HS-5 (cell line): Measurements from ENCODE around the gene BTBD17.

ENCODE experiments used
- DNase-seq: peaks from one replicate; pipeline ENCODE4 v3.0.0-alpha.2; 2012; ENCODE audit warnings: low read depth

The BTBD17 gene

DNA sequence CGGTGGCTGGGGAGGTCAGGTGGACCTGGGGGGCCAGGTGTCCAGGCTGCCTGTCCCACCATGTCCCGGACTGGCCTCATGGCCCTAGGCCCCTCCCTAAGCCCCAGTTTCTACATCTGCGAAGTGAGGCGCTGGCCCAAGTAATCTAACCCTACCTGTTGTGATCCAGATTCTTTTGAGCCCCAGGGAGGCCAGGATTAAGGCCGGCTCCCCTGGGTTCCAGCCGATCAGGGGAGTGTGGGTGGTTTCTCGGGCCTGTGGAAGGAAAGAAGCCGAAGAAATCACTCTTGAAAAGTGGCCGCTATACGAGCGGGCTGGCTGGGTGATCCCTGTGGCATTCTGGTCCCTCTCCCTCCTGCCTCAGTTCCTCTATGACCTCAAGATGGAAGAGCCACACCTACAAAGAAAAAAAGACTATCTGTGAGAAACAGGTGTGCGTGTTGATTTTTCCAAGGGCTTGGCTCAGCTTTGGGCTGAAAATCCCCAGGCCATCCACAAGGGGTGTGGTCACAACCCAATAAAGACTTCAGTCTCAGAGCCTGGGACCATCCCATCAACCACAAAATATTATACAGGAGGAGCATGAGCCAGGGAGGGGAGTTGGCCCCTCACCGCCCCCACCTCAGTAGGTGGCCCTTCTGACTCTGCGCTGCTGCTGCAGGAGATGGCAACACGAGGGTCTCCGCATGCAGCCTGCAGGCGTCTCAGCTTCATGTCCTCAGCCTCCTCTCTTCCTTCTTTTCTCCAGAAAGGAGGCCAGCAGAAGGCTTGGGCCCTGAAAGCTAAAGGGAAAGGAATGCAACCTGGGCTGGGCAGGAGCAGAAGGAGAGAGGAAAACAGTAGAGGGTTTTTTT lies 25.9 kb upstream of the BTBD17 start:
- DNase-seq, result no peak

DNA sequence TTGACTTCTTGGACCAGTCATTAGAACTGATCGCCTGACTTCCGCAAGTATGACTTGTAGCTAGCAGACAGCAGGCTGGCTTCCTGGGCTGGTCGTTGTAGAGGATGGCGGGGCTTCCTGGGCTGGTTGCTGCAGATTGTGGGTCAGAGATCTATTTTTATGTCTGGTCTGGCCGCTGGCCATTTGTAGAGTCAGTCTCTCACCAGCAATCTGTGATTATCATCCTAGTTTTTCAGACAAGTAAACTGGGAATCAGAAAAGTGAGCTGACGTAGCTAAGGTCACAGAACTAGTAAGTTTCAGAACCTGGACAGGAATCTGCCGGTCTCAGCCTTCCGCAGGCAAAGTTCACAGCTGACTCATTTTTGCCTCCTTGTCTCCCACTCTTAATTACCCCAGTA lies 24.7 kb upstream of the BTBD17 start:
- DNase-seq, result no peak

DNA sequence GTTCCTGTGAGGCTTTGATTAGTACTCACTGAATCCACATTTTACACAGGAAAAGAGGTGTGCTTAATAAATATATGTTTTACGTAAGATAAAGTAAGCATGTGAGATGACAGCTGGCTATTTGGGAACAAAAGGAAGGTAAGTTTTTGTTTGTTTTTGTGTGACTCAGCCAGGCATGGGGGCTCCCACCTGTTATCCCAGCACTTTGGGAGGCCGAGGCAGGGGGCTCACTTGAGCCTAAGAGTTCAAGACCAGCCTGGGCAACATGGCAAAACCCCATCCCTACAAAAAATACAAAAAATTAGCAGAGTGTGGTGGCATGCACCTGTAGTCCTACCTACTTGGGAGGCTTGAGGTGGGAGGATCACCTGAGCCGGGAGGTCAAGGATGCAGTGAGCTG lies 23.5 kb upstream of the BTBD17 start:
- DNase-seq, result no peak

DNA sequence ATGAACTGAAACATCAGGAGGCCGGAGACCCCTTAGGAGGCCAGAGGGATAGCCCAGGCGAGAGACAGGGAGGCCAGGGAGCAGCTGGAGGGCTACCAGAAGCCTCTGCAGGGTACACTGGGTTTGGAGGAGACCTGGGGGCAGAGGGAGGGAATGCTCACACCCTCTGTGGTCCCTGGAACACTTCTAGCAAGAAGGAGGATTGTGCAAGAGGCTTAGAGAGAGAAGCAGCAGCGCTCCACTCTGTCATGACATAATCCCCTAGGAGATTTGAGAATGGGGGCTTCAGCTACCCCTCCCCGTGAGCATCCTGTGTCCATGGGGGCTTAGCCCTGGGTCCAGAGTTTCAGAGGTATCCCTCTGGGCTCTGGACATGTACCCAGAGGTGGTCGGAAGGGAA lies 21.5 kb upstream of the BTBD17 start:
- DNase-seq, result no peak

DNA sequence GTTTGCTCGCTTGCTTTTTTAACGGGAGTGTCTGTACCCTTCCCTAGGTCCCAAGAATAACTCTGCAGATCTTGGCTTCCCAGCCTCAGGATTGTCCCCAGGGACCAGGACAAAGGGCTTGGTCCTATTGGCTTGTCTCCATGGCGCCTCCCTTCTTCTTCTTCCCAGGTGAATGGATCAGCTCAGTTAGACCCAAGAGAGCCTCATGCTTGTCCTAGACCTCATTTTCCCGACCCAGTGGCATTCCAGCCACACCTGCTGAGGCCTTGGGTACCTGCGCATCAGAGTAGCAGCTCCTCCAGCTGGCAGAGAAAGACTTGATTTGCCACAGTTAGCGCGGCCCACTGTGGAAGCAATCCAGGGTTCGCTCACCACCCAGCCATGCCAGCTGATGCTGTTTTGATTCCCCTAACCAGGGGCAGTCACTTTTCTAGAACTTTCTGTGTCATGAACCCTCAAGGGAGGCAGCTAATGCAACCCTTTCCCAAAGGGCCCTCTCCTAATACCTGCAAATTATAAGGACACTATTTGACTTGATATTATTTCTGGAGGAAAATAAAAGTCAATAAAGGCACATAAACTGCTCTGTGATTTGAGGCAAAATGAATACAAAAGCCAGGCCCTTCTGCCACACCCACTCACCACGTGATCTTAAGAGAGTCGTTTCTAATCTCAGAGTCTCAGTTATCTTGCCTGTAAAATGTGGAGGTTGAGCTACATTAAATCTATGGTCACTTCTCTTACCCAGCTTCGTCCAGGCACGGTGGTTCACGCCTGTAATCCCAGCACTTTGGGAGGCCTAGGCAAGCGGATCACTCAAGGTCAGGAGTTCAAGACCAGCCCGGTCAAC lies 19.5 kb upstream of the BTBD17 start:
- no peak for DNase-seq

DNA sequence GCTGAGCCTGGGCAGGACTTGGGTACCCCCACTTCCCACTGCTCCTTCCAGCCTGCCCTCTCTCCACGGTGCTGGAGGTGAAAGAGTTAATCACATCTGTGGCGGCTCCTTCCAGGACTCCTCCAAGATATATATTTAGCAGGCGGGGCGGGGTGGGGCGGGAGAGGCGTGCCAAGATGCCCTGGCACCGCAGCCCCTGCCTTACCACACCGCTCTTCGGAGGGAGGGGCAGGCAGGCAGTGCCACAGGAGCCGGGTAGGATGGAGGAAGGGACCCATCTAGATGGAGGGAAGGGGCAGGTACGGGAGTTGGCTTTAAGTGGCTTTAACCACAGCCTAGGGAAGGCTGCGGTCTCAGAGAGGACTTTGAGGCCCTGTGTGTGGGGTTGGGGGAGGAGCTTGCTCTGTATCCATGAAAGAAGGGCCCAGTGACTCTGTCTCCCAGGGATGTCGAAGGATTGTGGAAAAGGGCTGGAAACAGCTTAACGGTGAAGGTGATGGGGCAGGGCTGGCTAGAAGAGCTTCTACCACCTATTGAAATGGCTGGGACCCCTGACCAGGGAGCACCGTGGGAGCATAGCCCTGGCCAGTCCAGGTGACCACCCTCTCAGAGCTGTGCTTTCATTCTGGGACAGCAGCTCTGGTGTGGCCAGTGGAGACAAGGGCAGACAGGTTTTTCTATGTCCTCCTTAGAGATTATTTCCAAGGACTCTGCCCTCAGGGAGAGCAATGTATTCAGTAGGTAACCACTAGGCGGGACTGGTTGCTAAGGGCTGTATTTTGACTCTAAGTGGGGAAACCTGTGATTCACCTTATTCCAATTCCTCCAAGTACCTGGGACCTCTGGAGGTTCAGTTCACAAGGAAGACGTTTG lies 18.7 kb upstream of the BTBD17 start:
- no peak for DNase-seq

DNA sequence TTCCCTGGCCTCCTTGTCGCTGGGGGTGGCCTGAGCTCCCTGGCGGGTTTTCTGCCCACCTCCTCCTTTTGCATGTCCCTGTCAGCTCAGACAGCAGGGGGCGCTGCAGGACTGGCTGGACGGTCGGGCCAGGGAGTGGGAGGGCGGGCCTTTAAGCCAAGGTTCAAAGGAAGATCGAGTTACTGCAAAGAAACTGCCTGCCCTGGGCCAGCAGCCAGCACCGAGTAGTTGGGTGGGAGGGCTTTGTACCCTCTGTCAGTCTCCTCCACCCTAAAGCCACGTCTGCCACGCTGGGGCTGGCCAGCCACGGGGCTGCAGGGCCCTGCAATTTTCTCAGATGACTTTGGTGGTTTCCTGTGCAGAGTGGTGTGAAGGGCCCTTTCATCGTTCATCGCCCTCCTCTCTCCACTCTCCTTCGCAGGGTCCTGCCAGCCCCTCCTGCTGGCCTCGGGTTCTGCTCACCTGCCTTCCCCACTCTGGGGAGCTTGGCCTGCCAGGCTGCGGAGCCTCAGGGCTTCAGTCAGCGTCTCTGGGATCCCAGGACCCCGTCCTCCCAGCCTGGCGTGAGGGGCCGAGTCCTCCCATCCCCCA lies 17.9 kb upstream of the BTBD17 start:
- DNase-seq, result peak; percentile 29

DNA sequence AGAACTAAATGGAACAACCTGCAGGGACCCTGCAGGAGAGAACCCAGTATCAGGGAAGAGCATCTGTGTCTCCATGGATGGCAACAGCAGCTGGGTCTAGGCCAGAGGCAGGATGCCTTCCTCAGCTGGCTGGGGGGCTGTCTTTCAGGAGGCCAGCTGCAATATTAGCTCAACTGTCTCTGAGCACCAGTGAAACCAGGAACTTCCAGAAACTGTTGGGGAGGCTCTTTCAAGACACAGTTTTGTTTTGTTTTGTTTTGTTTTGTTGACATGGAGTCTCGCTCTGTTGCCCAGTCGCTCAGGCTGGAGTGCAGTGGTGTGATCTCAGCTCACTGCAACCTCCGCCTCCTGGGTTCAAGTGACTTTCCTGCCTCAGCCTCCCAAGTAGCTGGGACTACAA lies 13.2 kb upstream of the BTBD17 start:
- DNase-seq, result no peak

DNA sequence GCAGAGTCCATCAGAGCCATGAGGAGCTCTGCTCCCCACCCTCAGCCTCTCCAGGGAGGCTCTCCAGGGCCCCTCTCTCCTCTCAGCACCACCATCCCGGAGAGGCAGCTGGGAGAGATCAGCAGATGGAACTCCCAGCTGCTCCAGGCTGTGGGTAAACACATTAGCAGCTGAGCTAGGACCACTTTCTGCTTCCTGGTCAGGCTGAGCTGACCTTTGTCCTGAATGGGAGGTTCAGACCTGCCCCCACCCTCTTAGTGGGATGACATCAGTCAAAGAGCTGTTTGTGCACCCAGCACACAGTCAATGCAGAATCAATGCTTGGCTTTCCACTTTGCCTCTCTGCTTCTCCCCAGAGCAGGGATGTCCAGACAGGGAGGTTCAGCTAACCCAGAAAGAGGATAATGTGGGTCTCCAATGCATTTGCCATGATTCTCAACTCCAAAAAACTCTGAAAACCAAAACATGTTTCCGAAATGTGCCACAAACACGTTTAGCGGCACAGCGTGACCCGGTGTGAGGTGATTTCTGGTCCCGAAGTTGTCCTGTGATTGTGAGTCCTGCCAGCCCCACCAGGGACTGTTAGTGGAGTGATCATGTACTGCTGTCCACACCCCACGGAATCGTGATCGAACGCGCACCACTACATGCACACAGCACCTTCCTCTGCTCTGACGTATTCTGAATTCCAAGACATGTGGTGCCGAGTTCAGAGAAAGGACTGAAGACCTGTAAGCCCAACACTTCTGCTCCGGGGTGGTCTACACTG lies 12.4 kb upstream of the BTBD17 start:
- no peak for DNase-seq

DNA sequence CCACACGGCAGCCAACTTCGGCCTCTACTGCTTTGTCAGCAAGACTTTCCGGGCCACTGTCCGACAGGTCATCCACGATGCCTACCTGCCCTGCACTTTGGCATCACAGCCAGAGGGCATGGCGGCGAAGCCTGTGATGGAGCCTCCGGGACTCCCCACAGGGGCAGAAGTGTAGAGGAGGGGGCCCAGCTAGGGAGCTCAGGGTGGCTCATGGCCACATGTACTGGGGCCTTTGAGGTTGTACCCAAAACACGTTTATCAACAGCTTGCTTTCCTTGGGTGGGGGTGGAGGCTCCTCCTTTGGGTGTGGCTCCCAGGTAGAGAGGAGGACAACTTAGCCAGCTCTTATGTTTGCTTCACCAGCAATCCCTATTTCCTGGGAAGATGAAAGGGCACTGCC lies 10.8 kb upstream of the BTBD17 start:
- DNase-seq, result no peak

DNA sequence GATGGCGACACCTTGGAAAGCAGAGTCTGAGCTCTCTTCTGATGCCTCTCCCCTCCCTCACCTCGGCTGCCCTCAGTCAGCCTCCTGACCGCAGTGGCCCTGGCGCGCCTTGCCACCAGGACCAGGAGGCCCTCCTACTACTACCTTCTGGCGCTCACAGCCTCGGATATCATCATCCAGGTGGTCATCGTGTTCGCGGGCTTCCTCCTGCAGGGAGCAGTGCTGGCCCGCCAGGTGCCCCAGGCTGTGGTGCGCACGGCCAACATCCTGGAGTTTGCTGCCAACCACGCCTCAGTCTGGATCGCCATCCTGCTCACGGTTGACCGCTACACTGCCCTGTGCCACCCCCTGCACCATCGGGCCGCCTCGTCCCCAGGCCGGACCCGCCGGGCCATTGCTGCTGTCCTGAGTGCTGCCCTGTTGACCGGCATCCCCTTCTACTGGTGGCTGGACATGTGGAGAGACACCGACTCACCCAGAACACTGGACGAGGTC lies 10.0 kb upstream of the BTBD17 start:
- no peak for DNase-seq

DNA sequence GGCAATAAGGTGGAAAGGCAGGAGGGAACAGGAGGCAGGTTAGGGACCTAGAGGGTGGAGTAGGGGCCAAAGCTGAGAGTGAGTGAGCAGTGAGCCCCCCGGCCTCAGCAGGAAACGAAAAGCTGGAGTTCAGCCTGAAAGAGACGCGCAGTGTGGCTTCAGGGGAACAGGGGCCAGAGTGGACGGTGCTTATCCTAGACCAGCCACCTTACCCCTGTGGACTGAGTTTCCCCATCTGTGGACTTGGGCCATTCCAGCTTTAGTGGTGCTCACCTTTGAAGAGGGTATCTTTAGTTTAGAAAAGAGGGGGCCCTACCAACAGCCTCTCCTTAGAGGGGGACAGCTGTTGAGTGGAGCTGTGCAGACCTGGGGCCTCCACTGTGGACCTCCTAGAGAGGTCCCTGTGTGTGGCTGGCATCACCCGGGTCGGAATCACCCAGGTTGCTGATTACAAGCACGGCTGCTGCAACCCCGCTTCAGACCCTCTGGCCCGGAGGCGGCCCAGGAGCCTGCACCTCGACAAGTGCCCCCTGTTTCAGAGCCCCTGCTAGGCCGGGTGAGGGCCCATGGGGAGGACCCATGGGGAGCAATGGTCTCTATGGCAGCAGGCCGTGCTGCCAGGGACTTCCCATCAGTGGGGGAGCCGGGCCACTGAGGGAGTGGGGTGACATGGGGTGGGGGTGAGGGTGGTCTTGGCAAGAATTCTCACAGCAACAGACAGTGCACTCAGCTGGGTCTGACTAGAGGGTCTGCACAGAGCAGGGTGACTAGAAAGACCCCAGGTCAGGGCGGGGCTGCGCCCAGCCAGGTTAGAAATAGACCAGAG lies 8.2 kb upstream of the BTBD17 start:
- no peak for DNase-seq

DNA sequence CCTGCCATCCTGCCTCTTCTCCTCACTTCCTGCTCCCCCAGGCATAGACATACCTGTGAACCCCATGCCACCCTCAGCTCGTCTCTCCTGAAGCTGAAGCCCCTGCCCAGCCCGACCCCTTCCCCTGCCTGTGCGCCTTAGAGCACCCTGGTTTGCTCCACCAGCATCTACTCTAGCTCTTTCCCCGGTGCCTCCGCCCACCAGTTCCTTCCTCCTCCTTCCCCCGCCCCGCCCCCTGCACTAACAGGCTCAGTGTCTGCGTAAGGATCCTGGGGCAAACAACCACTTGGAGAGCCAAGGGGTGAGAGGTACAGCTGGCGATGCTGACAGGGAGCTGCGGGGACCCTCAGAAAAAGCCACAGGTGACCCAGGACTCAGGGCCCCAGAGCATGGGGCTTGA lies 7.6 kb upstream of the BTBD17 start:
- DNase-seq, result no peak

DNA sequence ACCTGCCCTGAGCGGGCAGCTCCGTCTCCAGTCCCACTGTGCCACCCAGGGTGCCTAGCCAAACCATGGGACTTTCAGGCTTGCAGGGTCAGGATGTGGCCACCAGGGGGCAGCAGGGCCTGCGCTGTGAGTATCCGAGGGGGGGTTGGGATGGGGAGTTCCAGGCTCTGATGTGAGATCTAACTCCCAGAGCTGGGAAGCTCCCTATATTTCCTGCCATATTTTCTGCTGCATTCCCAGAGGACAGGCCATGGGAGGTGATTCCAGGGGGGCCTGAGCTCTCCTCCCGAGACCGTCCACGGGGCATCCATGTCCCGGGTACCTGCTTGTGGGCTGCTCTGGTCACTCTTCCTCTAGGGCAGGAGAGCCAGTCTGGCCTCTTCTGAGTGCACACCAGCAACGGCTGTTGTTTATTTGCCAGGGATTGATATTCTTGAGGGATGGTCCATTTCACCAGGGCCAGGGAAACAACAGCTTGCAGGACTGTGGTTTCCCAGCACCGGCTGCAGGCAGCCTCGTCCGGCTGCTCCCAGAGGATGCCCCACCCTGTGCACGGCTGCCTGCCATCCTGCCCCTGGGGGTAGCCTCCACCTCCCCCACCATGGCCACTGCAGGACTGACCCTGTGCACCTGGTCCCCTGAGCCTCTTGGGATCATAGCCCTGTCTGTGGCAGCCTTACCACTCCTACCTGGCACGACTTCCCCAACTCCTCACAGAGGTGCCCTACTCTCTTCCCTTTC lies 6.8 kb upstream of the BTBD17 start:
- no peak for DNase-seq

DNA sequence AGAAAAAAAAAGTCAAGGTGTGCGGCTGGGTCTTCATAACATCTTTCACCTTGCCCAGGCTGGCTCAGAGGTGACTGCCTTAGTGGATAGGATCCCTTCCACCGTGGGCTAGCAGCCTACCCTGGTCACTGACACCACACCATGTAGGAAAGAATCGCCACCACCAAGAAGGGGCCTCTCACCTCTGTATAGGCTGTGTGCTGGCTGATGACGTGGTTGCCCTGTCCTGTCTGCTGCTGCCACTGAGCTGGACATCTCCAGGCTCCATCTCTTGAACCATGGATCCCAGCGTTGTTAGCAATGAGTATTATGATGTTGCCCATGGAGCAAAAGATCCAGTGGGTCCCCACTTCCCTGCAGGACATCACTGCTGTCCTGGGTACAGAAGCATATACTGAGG lies 5.5 kb upstream of the BTBD17 start, which contains the start of gene GPR142:
TSS of gene GPR142 (plus strand) at position 301 of the 400 bp plus-strand sequence. CDS start 2,035 bp downstream, outside the sequence.
- DNase-seq, result no peak

DNA sequence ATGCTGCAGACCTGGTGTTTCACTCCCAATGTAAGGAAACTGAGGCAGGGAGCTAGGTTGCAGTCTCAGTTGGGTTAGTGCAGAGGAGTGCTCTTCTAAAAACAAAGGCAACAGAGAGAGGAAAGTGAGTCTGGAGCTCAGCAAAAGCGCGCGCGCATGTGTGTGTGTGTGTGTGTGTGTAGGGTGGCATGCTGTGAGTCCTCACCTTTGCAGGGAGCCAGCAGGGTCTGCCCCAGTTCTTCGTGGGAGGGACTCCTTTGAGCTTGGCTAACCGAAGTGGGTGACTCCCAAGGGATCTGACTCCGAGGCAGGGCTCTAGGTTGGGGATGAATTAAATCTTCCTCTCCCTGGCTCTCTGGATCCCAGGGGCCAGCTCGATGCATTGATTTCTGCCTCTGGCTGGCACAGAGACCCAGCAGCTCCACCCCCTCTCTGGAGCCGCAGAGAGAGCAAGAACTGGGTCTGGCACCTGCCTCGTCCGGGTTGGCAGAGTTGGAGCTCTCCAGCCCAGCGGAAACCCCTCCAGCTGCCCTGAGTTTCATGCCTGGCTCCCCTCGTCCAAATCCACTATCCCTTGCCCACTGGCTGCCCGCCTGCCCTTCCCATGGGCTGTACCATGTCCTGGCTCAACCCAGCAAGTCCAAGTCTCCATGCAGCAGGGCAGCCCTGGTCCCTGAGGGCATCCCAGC lies 1.3 kb upstream of the BTBD17 start:
- no peak for DNase-seq

DNA sequence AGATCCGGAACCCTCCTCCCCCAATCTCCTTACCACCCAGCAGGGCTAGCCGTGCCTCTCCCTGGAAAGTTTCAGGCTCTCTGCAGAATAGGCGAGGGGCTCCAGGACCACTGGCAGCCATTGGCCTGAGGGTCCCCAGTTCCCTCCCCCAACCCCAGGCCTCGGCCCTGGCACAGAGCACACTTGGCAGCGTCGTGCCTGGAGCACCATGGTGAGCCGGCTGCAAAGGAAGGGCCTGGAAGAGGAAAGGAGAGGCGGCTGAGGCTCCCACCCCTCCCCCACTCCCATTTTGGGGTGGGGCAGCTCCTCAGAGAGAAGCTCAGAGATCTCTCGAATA lies 369 bp upstream of the BTBD17 start:
- no peak for DNase-seq

DNA sequence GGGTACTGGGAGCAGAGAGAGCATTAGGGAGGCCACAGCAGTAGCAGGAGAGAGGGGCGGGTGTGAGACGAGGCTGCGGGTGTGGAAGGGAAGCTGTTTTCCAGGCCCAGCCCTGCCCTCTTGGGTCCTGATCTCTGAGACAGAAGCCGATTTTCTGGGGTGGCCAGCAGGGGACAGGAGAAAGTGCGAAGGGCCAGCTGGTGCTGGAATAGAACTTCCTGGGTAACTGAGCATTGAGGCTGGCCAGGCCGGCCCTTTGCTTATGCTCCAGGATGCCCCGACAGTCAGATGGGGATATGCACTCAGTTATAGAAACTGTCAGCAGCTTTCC lies 804 bp downstream of the BTBD17 start:
- no peak for DNase-seq

DNA sequence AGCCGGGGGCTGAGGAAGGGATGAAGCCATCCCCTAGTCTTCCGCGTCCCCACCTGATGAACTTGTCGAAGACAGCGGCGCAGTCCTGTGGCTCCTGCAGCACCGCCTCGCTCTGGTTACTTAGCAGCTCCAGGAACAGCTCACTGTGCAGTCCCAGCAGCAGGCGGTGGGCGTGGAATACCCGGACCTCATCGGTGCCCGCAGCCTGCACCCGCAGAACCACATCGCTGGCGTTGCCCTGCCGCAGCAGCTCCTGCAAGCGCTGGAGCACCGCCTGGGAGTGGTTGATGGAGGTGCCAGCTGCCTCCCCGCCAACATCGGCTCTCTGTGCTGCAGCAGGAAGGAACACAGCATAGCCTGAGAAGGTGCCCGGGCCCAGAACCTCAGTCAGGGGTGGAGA lies 1.8 kb downstream of the BTBD17 start:
- no peak for DNase-seq
